Uterus (tissue), 4 donors: ENCODE data around the gene PDLIM4. TPM values are rescaled to one million over a fixed set of nuclear protein-coding genes. Genes with fewer than 3 reads are reported as not detected.

Experiments
- DNase-seq, 2 donors: peaks; one replicate each; pipeline ENCODE4 v3.0.0-alpha.2; 2019 to 2020
- H3K27ac ChIP-seq, 2 donors: fragments of 200-600 bp; sonication (generic); 1 replicate in 1 of 2; 2 replicates in 1 of 2; pipeline ENCODE4 v1.5.1; 2016 to 2018
- H3K27me3 ChIP-seq, 2 donors: fragments of 200-600 bp; sonication (generic); one replicate each; pipeline ENCODE4 v1.5.1; 2018 to 2019; ENCODE audit warnings: control low read depth in 1 of 2
- H3K36me3 ChIP-seq, 2 donors: fragments of 200-600 bp; sonication (generic); one replicate each; pipeline ENCODE4 v1.5.1; 2019; ENCODE audit warnings: control low read depth in 1 of 2
- H3K4me1 ChIP-seq, 2 donors: fragments of 200-600 bp; sonication (generic); one replicate each; pipeline ENCODE4 v1.5.1; 2018 to 2019; ENCODE audit warnings: control low read depth in 1 of 2
- H3K4me3 ChIP-seq, 2 donors: fragments of 200-600 bp; sonication (generic); 1 replicate in 1 of 2; 2 replicates in 1 of 2; pipeline ENCODE4 v1.5.1; 2018 to 2019; ENCODE audit warnings: mild to moderate bottlenecking in 1 of 2
- H3K9me3 ChIP-seq, 2 donors: fragments of 200-600 bp; sonication (generic); one replicate each; pipeline ENCODE4 v1.5.1; 2019; ENCODE audit warnings: control low read depth in 1 of 2
- CTCF ChIP-seq, 4 experiments: fragments of 200-600 bp in 2 of 4; fragments of 450-650 bp in 2 of 4; sonication (generic) in 2 of 4; IDR thresholded peaks; one replicate each; pipeline ENCODE4 v1.5.1; 2016 to 2019; ENCODE audit warnings: antibody characterized with exemption in 4 of 4, mild to moderate bottlenecking in 2 of 4, moderate library complexity in 1 of 4
- POLR2A ChIP-seq, 2 donors: fragments of 450-650 bp; IDR thresholded peaks; one replicate each; pipeline ENCODE4 v1.6.1; 2016; ENCODE audit warnings: antibody characterized with exemption in 2 of 2, mild to moderate bottlenecking in 1 of 2, moderate library complexity in 1 of 2
- intact Hi-C: fragments of 100-400 bp; cut with DNase I; formaldehyde crosslinking; loops from one replicate; pipeline ENCODE4 v1.15.1; 2023; ENCODE audit warnings: low total_unique reads
- total RNA-seq, 4 donors: library from RNA; depleted of rRNA in 3 of 4; stranded (reverse); fragments of >200 nt in 3 of 4; gene quantifications; one replicate each; pipeline versions ENCODE4 v1.1.0 to v1.2.4, GENCODE V29; 2014 to 2023
- donor health status: DM: yes; HTN: yes; CAD: no.

Gene PDLIM4
- total RNA-seq, 4 donors from 2014 or later = 14.1 to 148 (median 45.3) TPM

DNA sequence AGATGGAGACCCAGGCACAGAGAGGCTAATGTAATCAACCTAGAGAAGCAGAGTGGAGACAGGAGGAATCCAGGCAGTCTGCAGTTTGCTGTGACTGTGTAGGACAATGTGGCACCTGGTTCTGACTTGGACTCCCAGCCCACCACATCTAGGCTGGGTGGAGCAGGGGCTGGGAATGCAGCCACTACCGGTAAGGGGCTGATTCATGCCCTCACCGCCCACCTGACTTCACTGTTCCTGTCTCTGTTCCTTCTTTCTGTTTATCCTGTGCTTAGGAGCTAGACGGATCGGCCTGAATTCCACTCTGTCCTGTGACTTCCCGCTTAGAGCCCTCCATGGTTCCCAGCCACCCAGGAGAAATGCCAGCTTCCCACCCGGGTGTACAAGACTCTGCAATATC is 2.6 kb downstream of the PDLIM4 start:
- no peaks in the 10 kb centered on the region for H3K27me3 ChIP-seq
- intact Hi-C loops = no loop called here
- H3K36me3 ChIP-seq = no peaks in the 10 kb centered on the region
- TF ChIP-seq POLR2A (IDR thresholded peaks at IDR 0.05) = no peak
- no peak for TF ChIP-seq CTCF (IDR thresholded peaks at IDR 0.05)
- peak overlapping the region; percentile 96 to 99 for H3K27ac ChIP-seq
- DNase-seq = peak in 1 of 2 donors; percentile 49
- peak overlapping the region; percentile 80 for H3K4me3 ChIP-seq
- H3K4me1 ChIP-seq = peaks cover 29 to 44% of the 10 kb centered on the region in 2 donors
- no peaks in the 10 kb centered on the region for H3K9me3 ChIP-seq

DNA sequence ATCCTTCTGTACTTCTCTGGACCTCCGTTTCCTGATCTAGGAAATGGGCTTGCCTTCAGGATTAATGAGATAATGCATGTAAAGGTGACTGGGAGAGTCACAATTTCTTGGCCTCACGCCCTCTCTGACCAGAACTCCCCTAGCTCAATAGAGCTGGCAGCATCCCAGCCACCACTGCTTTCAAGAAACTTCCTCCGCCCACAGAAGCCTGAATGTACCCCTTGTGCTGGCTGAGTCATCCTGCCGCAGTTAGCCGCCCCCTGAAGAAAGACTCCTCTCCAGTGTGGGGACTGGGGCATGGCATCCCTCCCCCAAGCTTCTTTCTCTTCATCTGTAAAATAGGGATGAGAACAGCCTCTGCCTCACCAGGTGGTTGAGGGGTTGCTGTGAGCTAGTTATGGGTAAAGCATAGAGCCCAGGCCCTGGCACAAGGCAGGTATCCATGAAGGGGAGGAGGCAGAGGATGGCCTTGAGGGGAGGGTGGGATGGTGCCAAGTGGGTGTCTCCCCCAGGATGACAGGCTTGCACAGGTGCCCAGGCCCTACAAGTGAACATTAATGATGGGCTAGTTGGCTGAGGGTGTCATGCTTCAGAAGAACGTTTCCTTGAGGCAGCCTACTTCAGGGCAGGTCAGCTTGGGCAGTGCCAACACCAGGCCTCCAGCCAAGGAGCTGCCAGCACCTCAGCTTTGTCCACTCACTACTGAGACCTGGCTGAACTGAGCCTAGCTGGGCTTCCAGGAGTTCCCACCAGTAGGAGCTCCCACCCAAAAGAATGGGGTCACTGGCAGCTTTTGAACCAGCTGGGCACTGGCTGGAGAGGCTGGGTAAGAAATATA is 3.4 kb downstream of the PDLIM4 start:
- Histone ChIP-seq H3K4me3 (peak overlapping the region in 1 of 2 donors; percentile 4), H3K27me3 (no peaks in the 10 kb centered on the region), H3K36me3 (no peaks in the 10 kb centered on the region), H3K4me1 (peaks cover 36 to 50% of the 10 kb centered on the region in 2 donors), H3K27ac (peak overlapping the region; percentile 96 to 99), H3K9me3 (no peaks in the 10 kb centered on the region)
- no peak for TF ChIP-seq CTCF (IDR thresholded peaks at IDR 0.05)
- TF ChIP-seq POLR2A (IDR thresholded peaks at IDR 0.05) = no peak
- intact Hi-C loops = no loop called here
- peak; percentile 72 to 87 for DNase-seq

GRCh38 chr5:132261881-132262845 is 4.7 kb downstream of the PDLIM4 start:
- no peak for DNase-seq
- TF ChIP-seq CTCF (IDR thresholded peaks at IDR 0.05) (no peak), POLR2A (IDR thresholded peaks at IDR 0.05) (no peak)
- peaks cover 40 to 61% of the 10 kb centered on the region in 2 donors for H3K4me1 ChIP-seq

DNA sequence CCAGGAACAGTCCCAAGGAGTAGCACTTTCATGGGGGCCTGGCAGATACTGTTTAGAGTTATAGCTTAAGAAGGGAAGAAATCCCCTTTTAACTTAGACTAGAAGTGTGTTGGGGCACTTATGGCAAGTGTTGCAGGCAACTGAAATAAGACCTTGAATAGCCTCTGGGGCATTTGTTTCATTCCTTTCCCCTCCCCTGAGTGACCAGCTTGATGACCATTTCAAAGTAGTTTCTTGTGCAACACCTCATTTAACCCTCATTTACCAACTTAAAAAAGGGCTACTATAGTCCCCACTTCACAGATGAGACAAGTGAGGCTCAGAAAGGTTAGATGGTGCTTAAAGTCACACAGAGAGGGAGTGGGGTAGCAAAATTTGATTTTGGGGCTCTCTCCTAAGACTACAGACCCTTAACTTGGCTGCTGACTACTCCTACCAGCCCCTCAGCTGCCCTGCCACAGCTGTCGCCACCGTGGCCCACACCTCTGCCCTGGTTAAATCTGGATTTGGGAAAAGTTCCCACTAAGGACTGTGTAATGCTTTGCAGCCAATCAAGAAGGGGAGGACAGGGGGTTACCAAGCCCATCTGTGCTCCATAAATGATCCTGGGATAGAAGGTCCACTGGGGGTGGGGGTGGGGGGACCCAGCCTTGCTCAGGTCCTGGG is 5.5 kb downstream of the PDLIM4 start:
- Histone ChIP-seq H3K4me3 (no peak overlapping the region), H3K4me1 (peaks cover 40 to 62% of the 10 kb centered on the region in 2 donors), H3K27ac (peak overlapping the region; percentile 96 to 99), H3K36me3 (no peaks in the 10 kb centered on the region), H3K9me3 (no peaks in the 10 kb centered on the region), H3K27me3 (no peaks in the 10 kb centered on the region)
- TF ChIP-seq POLR2A (IDR thresholded peaks at IDR 0.05) (no peak), CTCF (IDR thresholded peaks at IDR 0.05) (no peak)
- intact Hi-C loops = no loop called here
- DNase-seq = peak in 1 of 2 donors; percentile 12

More at GRCh38 chr5:132261881-132262845, 4.7 kb downstream of the PDLIM4 start:
- Histone ChIP-seq H3K36me3 (no peaks in the 10 kb centered on the region), H3K4me3 (no peak overlapping the region), H3K27me3 (no peaks in the 10 kb centered on the region), H3K9me3 (no peaks in the 10 kb centered on the region), H3K27ac (peak overlapping the region; percentile 96 to 99)
- intact Hi-C loops = no loop called here
